Sigmoid colon (tissue), 7 donors: ENCODE results near the gene CCSER1. TPM values are rescaled to one million over a fixed set of nuclear protein-coding genes. Genes with fewer than 3 reads are reported as not detected.
A peak's percentile ranks its signal among the peaks of the same experiment; 100 is the strongest.

Experiments used
- DNase-seq: peaks from one replicate; pipeline ENCODE4 v3.0.0-alpha.2; 2019
- H3K27ac ChIP-seq, 4 donors: fragments of 200-600 bp; sonication (generic); one replicate each; pipeline ENCODE4 v1.5.1; 2016 to 2019; ENCODE audit warnings: mild to moderate bottlenecking in 1 of 4
- H3K27me3 ChIP-seq, 3 donors: fragments of 200-600 bp; sonication (generic); one replicate each; pipeline ENCODE4 v1.5.1; 2019; ENCODE audit warnings: mild to moderate bottlenecking in 1 of 3
- H3K36me3 ChIP-seq, 4 donors: fragments of 200-600 bp; sonication (generic); one replicate each; pipeline ENCODE4 v1.5.1; 2016 to 2019
- H3K4me1 ChIP-seq, 4 donors: fragments of 200-600 bp; sonication (generic); one replicate each; pipeline ENCODE4 v1.5.1; 2017 to 2019
- H3K4me3 ChIP-seq, 4 donors: fragments of 200-600 bp; sonication (generic); one replicate each; pipeline ENCODE4 v1.5.1; 2017 to 2019; ENCODE audit warnings: mild to moderate bottlenecking in 2 of 4, moderate library complexity in 1 of 4
- H3K9me3 ChIP-seq, 4 donors: fragments of 200-600 bp in 3 of 4; sonication (generic) in 3 of 4; one replicate each; pipeline versions ENCODE4 v1.5.1 to v1.6.1; 2013 to 2019
- EP300 ChIP-seq, 4 donors: sonication (generic); formaldehyde crosslinking; IDR thresholded peaks; one replicate each; pipeline ENCODE4 v1.6.1; 2017; ENCODE audit warnings: antibody characterized with exemption in 4 of 4
- POLR2A ChIP-seq, 2 donors: fragments of 450-650 bp; IDR thresholded peaks; one replicate each; pipeline ENCODE4 v1.6.1; 2016; ENCODE audit warnings: antibody characterized with exemption in 2 of 2, mild to moderate bottlenecking in 2 of 2, moderate library complexity in 2 of 2
- POLR2AphosphoS5 ChIP-seq, 4 donors: sonication (generic); formaldehyde crosslinking; IDR thresholded peaks; one replicate each; pipeline ENCODE4 v1.6.1; 2017; ENCODE audit warnings: antibody characterized with exemption in 4 of 4
- WGBS, 2 donors: extraction: QIAGEN DNeasy Blood & Tissue Kit; methylation state at CpG; one replicate each; pipeline ENCODE4 v1.1.7; 2013; 5-methylcytosine and 5-hydroxymethylcytosine counted together
- intact Hi-C: fragments of 100-400 bp; cut with DNase I; formaldehyde crosslinking; loops from one replicate; pipeline ENCODE4 v1.15.1; 2023
- polyA plus RNA-seq, 3 donors: library from polyadenylated mRNA; stranded (reverse); fragments of 200-250 nt; gene quantifications; one replicate each; pipeline ENCODE4 v1.2.3, GENCODE V29; 2013
- total RNA-seq, 4 donors: library from RNA; depleted of rRNA; stranded (reverse); fragments of >200 nt; gene quantifications; one replicate each; pipeline ENCODE4 v1.1.0, GENCODE V29; 2016
- TF ChIP-seq, protein P1 (sequence below), 4 experiments: fragments of 450-650 bp in 3 of 4; fragments of 200-600 bp in 1 of 4; IDR thresholded peaks; one replicate each; pipeline ENCODE4 v1.5.1; 2016 to 2019; ENCODE audit warnings: antibody characterized with exemption in 4 of 4, mild to moderate bottlenecking in 3 of 4, moderate library complexity in 2 of 4
- donor health status: healthy with polysubstance abuse.
- donor health status: Bipolar disorder and iron deficiency.
- donor health status: healthy.

CCSER1 gene
- total and polyA plus RNA-seq, 7 donors = 1.6 to 7.2 (median 4.2) TPM

DNA sequence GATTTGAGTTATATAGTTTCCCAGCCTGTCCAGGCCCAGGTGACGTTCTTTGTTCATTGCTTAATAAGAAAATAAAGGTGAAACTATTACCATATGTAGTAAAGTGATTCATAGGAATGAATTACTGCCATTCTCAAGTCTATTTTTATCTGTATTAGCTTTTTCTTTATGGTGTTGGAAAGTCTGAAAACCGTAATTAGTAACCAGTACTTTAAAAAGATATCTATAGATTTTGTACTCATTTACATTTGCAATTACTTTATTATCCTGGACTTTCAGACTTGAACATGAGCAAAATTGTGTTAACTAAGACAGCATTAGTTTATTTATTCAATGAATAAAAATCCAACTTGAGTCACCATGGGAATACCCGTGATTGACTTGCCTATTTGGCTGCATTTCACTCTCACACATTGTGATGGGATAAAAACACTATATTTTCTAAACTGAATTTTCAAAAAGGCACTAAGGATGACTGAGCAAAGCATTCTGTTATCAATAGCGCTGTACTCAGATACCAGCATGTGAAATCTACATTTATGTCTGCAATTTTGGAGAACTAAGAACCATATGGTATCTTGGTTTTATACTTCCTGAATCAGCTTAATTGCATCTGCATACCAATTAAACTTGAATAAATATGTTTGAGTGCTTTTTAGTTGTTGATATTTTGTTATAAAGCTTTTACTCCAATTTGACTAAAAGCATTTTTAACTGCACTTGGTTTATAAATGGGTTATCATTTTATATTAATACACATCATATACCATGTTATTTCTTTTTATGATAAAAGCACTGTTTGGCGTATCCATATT lies 154.6 kb downstream of the CCSER1 start:
- Histone ChIP-seq H3K4me1 (no peaks in the 10 kb centered on the region), H3K27me3 (no peaks in the 10 kb centered on the region), H3K27ac (no peak overlapping the region), H3K36me3 (no peaks in the 10 kb centered on the region), H3K4me3 (no peak overlapping the region), H3K9me3 (no peaks in the 10 kb centered on the region)
- intact Hi-C loops = no loop called here
- WGBS, 2 donors = 89% methylated on average over 5 of the region's 5 CpGs
- TF ChIP-seq, protein P1, sequence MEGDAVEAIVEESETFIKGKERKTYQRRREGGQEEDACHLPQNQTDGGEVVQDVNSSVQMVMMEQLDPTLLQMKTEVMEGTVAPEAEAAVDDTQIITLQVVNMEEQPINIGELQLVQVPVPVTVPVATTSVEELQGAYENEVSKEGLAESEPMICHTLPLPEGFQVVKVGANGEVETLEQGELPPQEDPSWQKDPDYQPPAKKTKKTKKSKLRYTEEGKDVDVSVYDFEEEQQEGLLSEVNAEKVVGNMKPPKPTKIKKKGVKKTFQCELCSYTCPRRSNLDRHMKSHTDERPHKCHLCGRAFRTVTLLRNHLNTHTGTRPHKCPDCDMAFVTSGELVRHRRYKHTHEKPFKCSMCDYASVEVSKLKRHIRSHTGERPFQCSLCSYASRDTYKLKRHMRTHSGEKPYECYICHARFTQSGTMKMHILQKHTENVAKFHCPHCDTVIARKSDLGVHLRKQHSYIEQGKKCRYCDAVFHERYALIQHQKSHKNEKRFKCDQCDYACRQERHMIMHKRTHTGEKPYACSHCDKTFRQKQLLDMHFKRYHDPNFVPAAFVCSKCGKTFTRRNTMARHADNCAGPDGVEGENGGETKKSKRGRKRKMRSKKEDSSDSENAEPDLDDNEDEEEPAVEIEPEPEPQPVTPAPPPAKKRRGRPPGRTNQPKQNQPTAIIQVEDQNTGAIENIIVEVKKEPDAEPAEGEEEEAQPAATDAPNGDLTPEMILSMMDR (IDR thresholded peaks at IDR 0.05) = no peak
- no peak for TF ChIP-seq POLR2AphosphoS5 (IDR thresholded peaks at IDR 0.05)
- TF ChIP-seq EP300 (IDR thresholded peaks at IDR 0.05) = no peak
- TF ChIP-seq POLR2A (IDR thresholded peaks at IDR 0.05) = no peak
- DNase-seq = no peak

DNA sequence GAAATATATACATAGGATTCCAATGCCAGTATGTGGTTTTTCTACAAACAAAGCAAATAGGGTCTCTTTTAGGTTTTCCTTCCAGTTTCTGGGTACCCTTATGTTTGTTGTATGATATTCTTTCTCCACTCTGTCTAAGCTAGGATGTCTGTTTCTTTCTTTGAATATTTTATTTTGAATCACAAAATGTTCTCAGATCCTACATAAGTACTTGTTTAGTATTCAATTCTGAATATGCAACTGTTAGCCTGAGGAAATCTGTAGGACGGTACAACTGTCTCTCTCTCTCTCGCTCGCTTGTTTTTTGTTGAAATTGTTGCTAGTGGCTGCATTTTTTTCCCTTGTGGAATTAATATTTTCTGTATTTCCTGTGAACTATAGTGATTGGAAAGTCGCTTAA lies 163.2 kb downstream of the CCSER1 start:
- WGBS, 2 donors = 91 to 93% methylated on average over 4 of the region's 4 CpGs
- H3K36me3 ChIP-seq = no peaks in the 10 kb centered on the region

DNA sequence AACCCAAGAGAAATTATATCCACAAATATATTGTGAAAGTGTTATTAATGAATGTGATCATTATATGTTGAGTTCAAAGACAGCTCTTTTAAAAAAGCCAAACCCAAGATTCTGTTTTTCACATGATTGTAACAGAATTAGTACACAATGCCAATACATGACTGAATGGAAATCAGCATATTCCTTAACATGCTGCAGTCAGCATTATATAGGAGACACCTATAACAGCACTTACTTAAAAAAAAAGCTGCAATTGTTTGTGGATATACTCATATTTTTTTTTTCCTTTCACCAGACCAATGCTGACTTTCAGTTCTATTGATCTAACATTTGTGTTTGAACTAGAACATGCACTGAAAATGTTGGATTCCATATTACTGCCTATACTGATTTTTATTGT lies 165.2 kb downstream of the CCSER1 start:
- intact Hi-C loops = no loop called here
- DNase-seq = no peak
- Histone ChIP-seq H3K27me3 (no peaks in the 10 kb centered on the region), H3K36me3 (no peaks in the 10 kb centered on the region), H3K4me1 (no peaks in the 10 kb centered on the region), H3K9me3 (no peaks in the 10 kb centered on the region), H3K27ac (no peak overlapping the region), H3K4me3 (no peak overlapping the region)
- TF ChIP-seq POLR2A (IDR thresholded peaks at IDR 0.05) (no peak), EP300 (IDR thresholded peaks at IDR 0.05) (no peak), POLR2AphosphoS5 (IDR thresholded peaks at IDR 0.05) (no peak)
- TF ChIP-seq, protein P1 (IDR thresholded peaks at IDR 0.05) = no peak

More for the DNA sequence above, 163.2 kb downstream of the CCSER1 start:
- H3K9me3 ChIP-seq = no peaks in the 10 kb centered on the region
- H3K4me3 ChIP-seq = no peak overlapping the region
- TF ChIP-seq, protein P1 (IDR thresholded peaks at IDR 0.05) = no peak
- TF ChIP-seq EP300 (IDR thresholded peaks at IDR 0.05) (no peak), POLR2AphosphoS5 (IDR thresholded peaks at IDR 0.05) (no peak), POLR2A (IDR thresholded peaks at IDR 0.05) (no peak)
- intact Hi-C loops = no loop called here
- DNase-seq = no peak
- H3K27me3 ChIP-seq = no peaks in the 10 kb centered on the region
- H3K4me1 ChIP-seq = no peaks in the 10 kb centered on the region
- H3K27ac ChIP-seq = no peak overlapping the region

DNA sequence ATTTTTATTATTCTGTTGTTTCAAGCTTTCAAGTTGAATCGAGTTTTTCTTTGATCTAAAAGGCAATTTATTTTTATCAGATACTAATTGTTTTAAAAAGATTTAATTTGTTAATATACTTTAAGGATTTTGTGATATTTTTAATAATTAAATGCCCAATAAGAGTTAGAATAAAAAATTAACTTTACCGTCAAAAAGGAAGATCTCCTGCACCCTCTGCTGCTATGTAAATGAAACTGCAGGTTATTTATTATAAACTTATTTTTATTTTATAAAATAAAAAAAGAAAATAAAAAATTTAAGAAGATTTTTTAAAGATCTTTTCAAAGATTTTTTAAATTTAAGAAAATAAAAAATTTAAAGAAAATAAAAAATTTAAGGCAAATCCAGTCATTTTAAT lies 166.1 kb downstream of the CCSER1 start:
- Histone ChIP-seq H3K36me3 (no peaks in the 10 kb centered on the region), H3K27ac (no peak overlapping the region), H3K9me3 (no peaks in the 10 kb centered on the region), H3K4me3 (no peak overlapping the region), H3K27me3 (no peaks in the 10 kb centered on the region), H3K4me1 (no peaks in the 10 kb centered on the region)
- no peak for TF ChIP-seq POLR2AphosphoS5 (IDR thresholded peaks at IDR 0.05)
- TF ChIP-seq, protein P1 (IDR thresholded peaks at IDR 0.05) = peak in 2 of 4 experiments; percentile 9 to 29
- intact Hi-C loops = no loop called here
- WGBS, 2 donors = 26 to 35% methylated on average over 2 of the region's 2 CpGs
- no peak for DNase-seq

- Histone ChIP-seq H3K27me3 (no peaks in the 10 kb centered on the region), H3K9me3 (no peaks in the 10 kb centered on the region), H3K36me3 (no peaks in the 10 kb centered on the region), H3K27ac (no peak overlapping the region), H3K4me1 (no peaks in the 10 kb centered on the region), H3K4me3 (no peak overlapping the region)
- no peak for DNase-seq
- TF ChIP-seq POLR2AphosphoS5 (IDR thresholded peaks at IDR 0.05) = no peak
- WGBS, 2 donors = 93 to 94% methylated on average over 1 of the region's 1 CpG
- intact Hi-C loops = no loop called here
Observed at GRCh38 chr4:90299373-90299772, 172.2 kb downstream of the CCSER1 start.
